PFSK-1 (cell line): ENCODE data around the gene ELL.

Experiments used
- FOXP2 ChIP-seq: optimal IDR thresholded peaks from 2 replicates; pipeline ENCODE3; 2011; ENCODE audit warnings: borderline replicate concordance, control low read depth, inconsistent platforms; ENCODE audit not compliant: insufficient read depth; ENCODE audit errors: extremely low read length, extremely low read depth
- POLR2AphosphoS5 ChIP-seq: IDR thresholded peaks from 2 replicates; pipeline ENCODE4 v1.6.1; 2012; ENCODE audit warnings: low read depth, mild to moderate bottlenecking, control low read depth, low read length, moderate library complexity
- SIN3A ChIP-seq: IDR thresholded peaks from 2 replicates; pipeline ENCODE4 v1.6.1; 2012; ENCODE audit warnings: mild to moderate bottlenecking, low read length, moderate library complexity, borderline replicate concordance; ENCODE audit not compliant: insufficient read depth
- TAF1 ChIP-seq: IDR thresholded peaks from 2 replicates; pipeline ENCODE4 v1.6.1; 2012; ENCODE audit warnings: low read length, control low read depth, borderline replicate concordance; ENCODE audit not compliant: insufficient read depth
- TF ChIP-seq, protein P1 (sequence below), 2 experiments: IDR thresholded peaks; 2 replicates each; pipeline versions ENCODE4 v1.6.1 to v1.8.0; 2011 to 2012; ENCODE audit warnings: low read depth in 2 of 2, low read length in 2 of 2, control low read depth in 1 of 2, inconsistent platforms in 1 of 2, mild to moderate bottlenecking in 1 of 2, moderate library complexity in 1 of 2; ENCODE audit not compliant: insufficient read depth in 1 of 2

ELL gene

DNA sequence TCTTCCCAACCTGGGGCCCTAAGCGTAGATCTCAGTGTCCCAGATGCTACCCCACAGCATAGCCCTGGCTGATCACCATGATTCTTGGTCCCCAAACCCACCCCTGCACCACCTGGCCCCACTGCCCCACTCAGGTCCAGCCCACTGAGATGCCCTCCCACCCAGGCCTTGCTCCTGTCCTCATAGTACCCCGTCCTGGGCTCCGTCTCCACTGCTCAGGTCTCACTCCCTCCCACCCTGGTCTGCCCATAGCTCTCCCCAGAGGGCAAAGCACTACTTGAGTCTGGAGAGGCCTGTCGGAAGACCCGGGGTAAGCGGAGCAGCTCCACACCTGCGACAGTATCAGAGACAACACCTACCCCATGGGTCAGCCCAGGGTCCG, 48.2 kb downstream of the ELL start:
- TF ChIP-seq POLR2AphosphoS5 (no peak), TAF1 (no peak), FOXP2 (no peak), SIN3A (no peak)
- TF ChIP-seq, protein P1, sequence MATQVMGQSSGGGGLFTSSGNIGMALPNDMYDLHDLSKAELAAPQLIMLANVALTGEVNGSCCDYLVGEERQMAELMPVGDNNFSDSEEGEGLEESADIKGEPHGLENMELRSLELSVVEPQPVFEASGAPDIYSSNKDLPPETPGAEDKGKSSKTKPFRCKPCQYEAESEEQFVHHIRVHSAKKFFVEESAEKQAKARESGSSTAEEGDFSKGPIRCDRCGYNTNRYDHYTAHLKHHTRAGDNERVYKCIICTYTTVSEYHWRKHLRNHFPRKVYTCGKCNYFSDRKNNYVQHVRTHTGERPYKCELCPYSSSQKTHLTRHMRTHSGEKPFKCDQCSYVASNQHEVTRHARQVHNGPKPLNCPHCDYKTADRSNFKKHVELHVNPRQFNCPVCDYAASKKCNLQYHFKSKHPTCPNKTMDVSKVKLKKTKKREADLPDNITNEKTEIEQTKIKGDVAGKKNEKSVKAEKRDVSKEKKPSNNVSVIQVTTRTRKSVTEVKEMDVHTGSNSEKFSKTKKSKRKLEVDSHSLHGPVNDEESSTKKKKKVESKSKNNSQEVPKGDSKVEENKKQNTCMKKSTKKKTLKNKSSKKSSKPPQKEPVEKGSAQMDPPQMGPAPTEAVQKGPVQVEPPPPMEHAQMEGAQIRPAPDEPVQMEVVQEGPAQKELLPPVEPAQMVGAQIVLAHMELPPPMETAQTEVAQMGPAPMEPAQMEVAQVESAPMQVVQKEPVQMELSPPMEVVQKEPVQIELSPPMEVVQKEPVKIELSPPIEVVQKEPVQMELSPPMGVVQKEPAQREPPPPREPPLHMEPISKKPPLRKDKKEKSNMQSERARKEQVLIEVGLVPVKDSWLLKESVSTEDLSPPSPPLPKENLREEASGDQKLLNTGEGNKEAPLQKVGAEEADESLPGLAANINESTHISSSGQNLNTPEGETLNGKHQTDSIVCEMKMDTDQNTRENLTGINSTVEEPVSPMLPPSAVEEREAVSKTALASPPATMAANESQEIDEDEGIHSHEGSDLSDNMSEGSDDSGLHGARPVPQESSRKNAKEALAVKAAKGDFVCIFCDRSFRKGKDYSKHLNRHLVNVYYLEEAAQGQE (IDR thresholded peaks at IDR 0.05; ENCODE audit: insufficient read depth in 1 of 2, low read depth in 2 of 2, low read length in 2 of 2), result no peak

DNA sequence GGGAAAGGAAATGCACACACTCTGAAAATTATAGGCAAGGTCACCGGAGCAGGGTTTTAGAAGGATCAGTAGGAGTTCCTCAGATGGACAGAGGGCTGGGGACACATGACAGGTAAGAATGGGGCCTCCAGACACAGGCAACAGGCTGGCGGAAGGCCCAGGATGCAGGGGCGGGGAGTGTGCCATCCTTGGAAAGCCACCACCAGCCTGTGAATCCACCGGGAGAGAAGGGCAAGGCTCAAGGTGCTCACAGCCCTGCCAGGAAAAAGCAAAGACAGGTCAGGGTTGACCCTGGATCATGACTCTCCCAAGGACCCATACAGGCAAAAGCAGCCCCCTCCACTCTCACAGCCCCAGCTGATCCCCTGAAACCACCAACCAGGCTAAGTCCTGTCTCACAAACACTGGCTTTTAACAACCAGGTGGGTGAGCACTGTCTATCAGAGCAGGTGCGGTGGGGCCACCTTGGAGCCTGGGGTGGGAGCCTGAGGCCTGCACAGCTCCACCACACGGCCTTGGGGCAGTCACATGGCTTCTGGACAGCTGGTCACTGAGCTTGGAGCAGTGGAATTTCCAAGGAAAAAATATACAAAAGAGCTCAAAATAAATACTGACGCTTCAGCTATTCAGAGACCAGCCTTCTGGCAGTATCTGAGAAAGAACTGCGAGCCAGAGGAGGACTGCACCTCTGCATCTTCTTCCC, 48.7 kb downstream of the ELL start:
- TF ChIP-seq, protein P1 (IDR thresholded peaks at IDR 0.05; ENCODE audit: insufficient read depth in 1 of 2, low read depth in 2 of 2, low read length in 2 of 2), result no peak
- no peak for TF ChIP-seq TAF1
- TF ChIP-seq POLR2AphosphoS5, result no peak
- TF ChIP-seq FOXP2, result no peak
- no peak for TF ChIP-seq SIN3A

DNA sequence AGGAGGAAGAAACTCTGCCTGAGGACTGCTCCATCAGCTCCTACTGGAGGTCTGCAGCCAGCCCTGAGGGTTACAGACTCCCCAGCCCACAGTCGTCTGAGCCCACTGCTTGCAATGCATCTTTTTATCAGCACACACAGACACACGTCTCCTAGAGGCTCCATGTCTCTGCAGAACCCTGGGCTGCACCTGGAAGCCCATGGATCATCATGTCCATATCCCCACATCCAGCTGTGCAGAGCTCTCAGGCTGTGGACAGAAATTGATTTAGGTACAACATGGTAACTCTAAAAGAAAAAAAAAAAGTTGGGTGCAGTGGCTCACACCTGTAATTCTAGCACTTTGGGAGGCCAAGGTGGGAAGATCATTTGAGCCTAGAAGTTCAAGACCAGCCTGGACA, 51.1 kb downstream of the ELL start:
- TF ChIP-seq TAF1 (no peak), FOXP2 (no peak)

DNA sequence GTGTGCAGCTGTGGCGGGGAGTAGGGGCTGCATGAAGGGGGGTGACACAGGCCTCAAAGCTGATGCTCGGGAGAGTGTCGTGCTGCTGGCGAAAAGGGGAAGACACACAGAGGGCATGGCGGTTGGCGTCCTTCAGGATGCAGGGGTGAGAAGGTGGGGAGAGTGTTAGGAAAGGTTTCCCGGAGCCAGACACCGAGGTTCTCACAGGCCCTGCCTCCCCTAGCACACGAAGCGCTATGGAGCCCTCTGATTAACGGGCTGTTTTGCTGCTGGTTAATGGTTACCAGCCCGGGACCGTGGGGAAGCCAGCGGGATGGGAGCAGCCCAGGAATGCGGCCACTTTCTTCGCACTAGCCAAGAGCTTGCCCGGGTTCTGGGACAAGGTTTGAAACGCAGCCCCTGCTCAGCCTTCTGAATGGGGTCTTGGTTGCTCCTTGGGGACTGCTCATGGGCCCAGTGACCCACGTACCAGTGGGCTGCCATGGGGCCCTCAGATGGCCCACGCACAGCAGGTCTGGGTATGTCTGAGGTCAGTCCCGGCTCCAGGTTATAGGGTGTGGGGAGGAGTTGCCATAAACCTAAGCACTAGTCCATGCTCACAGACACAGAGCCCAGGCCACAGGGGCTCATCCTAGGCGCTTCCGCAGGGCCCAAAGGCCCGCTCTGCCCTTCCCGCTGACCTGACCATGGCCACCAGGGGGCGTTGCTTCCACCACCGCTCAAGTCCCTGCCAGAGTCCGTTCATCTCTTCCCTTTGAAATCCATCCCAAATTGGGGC, 52.6 kb downstream of the ELL start:
- no peak for TF ChIP-seq POLR2AphosphoS5
- no peak for TF ChIP-seq FOXP2
- TF ChIP-seq TAF1, result no peak
- TF ChIP-seq, protein P1 (IDR thresholded peaks at IDR 0.05; ENCODE audit: insufficient read depth in 1 of 2, low read depth in 2 of 2, low read length in 2 of 2), result no peak
- TF ChIP-seq SIN3A, result no peak

DNA sequence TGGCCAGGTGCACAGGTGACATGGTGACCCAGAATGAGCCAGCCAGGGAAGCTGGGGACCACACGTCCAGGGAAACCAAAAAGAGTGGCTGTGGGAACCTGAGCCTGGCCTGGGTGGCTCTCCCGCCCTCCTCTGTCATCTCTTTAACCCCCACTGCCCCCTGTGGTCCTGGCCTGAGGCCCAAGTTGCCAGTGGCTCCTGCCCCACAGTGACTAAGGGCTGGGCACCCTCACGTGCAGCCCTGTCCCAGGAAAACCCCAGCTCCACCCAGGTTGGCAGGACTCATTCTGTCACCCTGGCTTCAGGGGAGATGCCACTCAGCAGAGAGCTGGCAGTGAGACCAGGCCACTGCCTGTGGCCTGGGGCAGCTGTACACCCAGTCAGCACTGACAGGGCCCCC, 53.4 kb downstream of the ELL start:
- TF ChIP-seq POLR2AphosphoS5 (no peak), FOXP2 (no peak), TAF1 (no peak), SIN3A (no peak)
- TF ChIP-seq, protein P1 (IDR thresholded peaks at IDR 0.05; ENCODE audit: insufficient read depth in 1 of 2, low read depth in 2 of 2, low read length in 2 of 2), result no peak
